PFSK-1 (cell line): ENCODE measurements around the gene TMEM218.

Experiments
- POLR2AphosphoS5 ChIP-seq: IDR thresholded peaks from 2 replicates; pipeline ENCODE4 v1.6.1; 2012; ENCODE audit warnings: low read depth, mild to moderate bottlenecking, control low read depth, low read length, moderate library complexity
- REST ChIP-seq, 2 experiments: IDR thresholded peaks; 2 replicates each; pipeline versions ENCODE4 v1.6.1 to v1.8.0; 2011 to 2012; ENCODE audit warnings: low read depth in 2 of 2, low read length in 2 of 2, control low read depth in 1 of 2, inconsistent platforms in 1 of 2, mild to moderate bottlenecking in 1 of 2, moderate library complexity in 1 of 2; ENCODE audit not compliant: insufficient read depth in 1 of 2
- SIN3A ChIP-seq: IDR thresholded peaks from 2 replicates; pipeline ENCODE4 v1.6.1; 2012; ENCODE audit warnings: mild to moderate bottlenecking, low read length, moderate library complexity, borderline replicate concordance; ENCODE audit not compliant: insufficient read depth
- TAF1 ChIP-seq: IDR thresholded peaks from 2 replicates; pipeline ENCODE4 v1.6.1; 2012; ENCODE audit warnings: low read length, control low read depth, borderline replicate concordance; ENCODE audit not compliant: insufficient read depth

GRCh38 chr11:125082040-125082439 is 29.4 kb downstream of the TMEM218 start:
- TF ChIP-seq TAF1 (no peak), POLR2AphosphoS5 (no peak), SIN3A (no peak), REST (IDR thresholded peaks at IDR 0.05; ENCODE audit: insufficient read depth in 1 of 2, low read depth in 2 of 2, low read length in 2 of 2) (no peak)
